Fibroblast of lung (primary cell): ENCODE data around the gene TMEM187.

ENCODE experiments used
- CTCF ChIP-seq, 2 donors: IDR thresholded peaks in 1 of 2; conservative IDR thresholded peaks in 1 of 2; 1 replicate in 1 of 2; 2 replicates in 1 of 2; pipeline ENCODE4 v1.5.1; 2011 to 2012; ENCODE audit warnings: low read length in 2 of 2, control low read depth in 1 of 2, inconsistent platforms in 1 of 2, low read depth in 1 of 2, mild to moderate bottlenecking in 1 of 2
- EZH2 ChIP-seq: IDR thresholded peaks from 2 replicates; pipeline ENCODE4 v1.5.1; 2012; ENCODE audit warnings: low read length, control low read depth, mild to moderate bottlenecking; ENCODE audit errors: missing control alignments

- TF ChIP-seq CTCF (conservative IDR thresholded peaks at IDR 0.05 in 1 of 2, IDR thresholded peaks at IDR 0.05 in 1 of 2; ENCODE audit: low read depth in 1 of 2, low read length in 2 of 2) (no peak), EZH2 (no peak)
These were observed 9.0 kb upstream of the TMEM187 start for GRCh38 chrX:153963546-153963945.
